HCT116 (cell line): ENCODE measurements around the gene REST. TPM values are rescaled to one million over a fixed set of nuclear protein-coding genes. Genes with fewer than 3 reads are reported as not detected.
"Not testable (repeated sequence)": the region's sequence is repeated elsewhere in the genome, so short reads cannot be mapped to it uniquely, and the experiment has no call there.

ENCODE experiments used
- ATAC-seq: fragments of 200-7000 bp; cut with Tn5 transposase; 2 replicates; pipeline ENCODE4 v1.9.1; 2020; ENCODE audit warnings: mild to moderate bottlenecking, moderate library complexity
- BruUV-seq: library from RNA; stranded (reverse); fragments of 400-500 nt; replicated peaks from 2 replicates; lab custom pipeline; 2021; lab: Mats Ljungman, UMichigan
- CTCF ChIA-PET: fragments of 300-600 bp; sonication (Branson Sonifier 250); formaldehyde crosslinking; loops from one replicate; lab custom pipeline; 2021; ENCODE audit warnings: antibody characterized with exemption; lab: Charles Lee
- POLR2A ChIA-PET: fragments of 300-600, 350-600 bp; sonication (Branson Sonifier 250); formaldehyde crosslinking; loops from one replicate; lab custom pipeline; 2021; ENCODE audit warnings: antibody characterized with exemption; lab: Charles Lee
- RAD21 ChIA-PET, 2 experiments: fragments of 300-600 bp; sonication (Branson Sonifier 250); formaldehyde crosslinking; loops; one replicate each; lab custom pipeline; 2023; ENCODE audit warnings: low total read pairs in 2 of 2; ENCODE audit not compliant: uncharacterized antibody in 2 of 2, unreplicated experiment in 2 of 2, low non-redundant PET in 1 of 2; lab: Charles Lee
- DNase-seq: peaks from one replicate; pipeline ENCODE4 v3.0.0-alpha.2; 2010; ENCODE audit warnings: low read depth, low spot score
- H2AFZ ChIP-seq: fragments of 200-600 bp; shearing (Covaris generic), sonication (generic); 2 replicates; pipeline ENCODE4 v1.6.1; 2017; ENCODE audit warnings: low read depth, mixed run types, mixed read lengths, antibody characterized with exemption, low read length; ENCODE audit not compliant: poor library complexity, severe bottlenecking
- H3K27ac ChIP-seq: 2 replicates; pipeline ENCODE4 v1.5.1; 2012; ENCODE audit warnings: low read depth, low read length
- H3K27me3 ChIP-seq: fragments of 200-600 bp; sonication (generic); 2 replicates; pipeline ENCODE4 v1.6.1; 2016; ENCODE audit warnings: mixed run types, low read length, mixed read lengths; ENCODE audit not compliant: insufficient read depth
- H3K36me3 ChIP-seq, 2 experiments: fragments of 200-500 bp in 1 of 2; fragments of 200-600 bp in 1 of 2; sonication (Bioruptor generic) in 1 of 2; sonication (generic) in 1 of 2; 2 replicates each; pipeline versions ENCODE4 v1.5.1 to v1.6.1; 2014 to 2016; ENCODE audit warnings: low read length in 2 of 2, inconsistent platforms in 1 of 2, mixed read lengths in 1 of 2, mixed run types in 1 of 2; ENCODE audit not compliant: insufficient read depth in 2 of 2, control insufficient read depth in 1 of 2
- H3K4me1 ChIP-seq, 2 experiments: fragments of 200-600 bp in 1 of 2; sonication (generic) in 1 of 2; 2 replicates each; pipeline versions ENCODE4 v1.5.1 to v1.6.1; 2012 to 2017; ENCODE audit warnings: low read length in 2 of 2, inconsistent platforms in 1 of 2, mild to moderate bottlenecking in 1 of 2, mixed read lengths in 1 of 2, mixed run types in 1 of 2, moderate library complexity in 1 of 2; ENCODE audit not compliant: insufficient read depth in 2 of 2, control insufficient read depth in 1 of 2
- H3K4me2 ChIP-seq: fragments of 200-600 bp; sonication (generic); 2 replicates; pipeline ENCODE4 v1.6.1; 2017; ENCODE audit warnings: mixed run types, low read length, mixed read lengths
- H3K4me3 ChIP-seq, 2 experiments: fragments of 200-600 bp in 1 of 2; sonication (generic) in 1 of 2; replicated peaks in 1 of 2; 2 replicates each; pipeline ENCODE4 v1.5.1; 2011 to 2016; ENCODE audit warnings: low read length in 2 of 2, control low read depth in 1 of 2, low read depth in 1 of 2, mild to moderate bottlenecking in 1 of 2, mixed read lengths in 1 of 2, mixed run types in 1 of 2
- H3K79me2 ChIP-seq: fragments of 200-600 bp; sonication (generic); 2 replicates; pipeline ENCODE4 v1.6.1; 2017; ENCODE audit warnings: mild to moderate bottlenecking, mixed run types, low read length, moderate library complexity, mixed read lengths; ENCODE audit not compliant: insufficient read depth
- H3K9ac ChIP-seq: fragments of 200-600 bp; sonication (generic); 2 replicates; pipeline ENCODE4 v1.6.1; 2016; ENCODE audit warnings: low read length, mixed read lengths
- H3K9me2 ChIP-seq: fragments of 200-600 bp; sonication (generic), shearing (Covaris generic); 2 replicates; pipeline ENCODE4 v1.6.1; 2017; ENCODE audit warnings: mixed run types, mild to moderate bottlenecking, moderate library complexity; ENCODE audit not compliant: insufficient read depth
- H3K9me3 ChIP-seq, 2 experiments: fragments of 200-500 bp in 1 of 2; fragments of 200-600 bp in 1 of 2; sonication (Bioruptor generic) in 1 of 2; sonication (generic) in 1 of 2; 2 replicates each; pipeline ENCODE4 v1.6.1; 2014 to 2017; ENCODE audit warnings: low read length in 2 of 2, mixed read lengths in 2 of 2, inconsistent platforms in 1 of 2, low read depth in 1 of 2, mild to moderate bottlenecking in 1 of 2, mixed run types in 1 of 2, moderate library complexity in 1 of 2; ENCODE audit not compliant: control insufficient read depth in 1 of 2, insufficient read depth in 1 of 2
- H4K20me1 ChIP-seq: fragments of 200-600 bp; sonication (generic), shearing (Covaris generic); 2 replicates; pipeline ENCODE4 v1.6.1; 2017; ENCODE audit warnings: mixed run types, mild to moderate bottlenecking, moderate library complexity; ENCODE audit not compliant: insufficient read depth
- CEBPB ChIP-seq: IDR thresholded peaks from 2 replicates; pipeline ENCODE4 v1.6.1; 2012; ENCODE audit warnings: low read depth
- ELF1 ChIP-seq: IDR thresholded peaks from 2 replicates; pipeline ENCODE4 v1.6.1; 2012; ENCODE audit warnings: low read depth, borderline replicate concordance
- EZH2 ChIP-seq: fragments of 200-600 bp; sonication (generic); IDR thresholded peaks from 2 replicates; pipeline ENCODE4 v1.6.1; 2017; ENCODE audit warnings: antibody characterized with exemption, mixed run types
- FOSL1 ChIP-seq: IDR thresholded peaks from 2 replicates; pipeline ENCODE4 v1.6.1; 2012; ENCODE audit warnings: low read depth
- MAX ChIP-seq: IDR thresholded peaks from 2 replicates; pipeline ENCODE4 v1.6.1; 2012
- POLR2A ChIP-seq: IDR thresholded peaks from 2 replicates; pipeline ENCODE4 v1.7.0; 2011; ENCODE audit warnings: borderline replicate concordance; ENCODE audit not compliant: insufficient read depth, insufficient read length; ENCODE audit errors: extremely low read depth
- RAD21 ChIP-seq: IDR thresholded peaks from 2 replicates; pipeline ENCODE4 v1.6.1; 2012; ENCODE audit warnings: low read depth, mild to moderate bottlenecking
- YY1 ChIP-seq: IDR thresholded peaks from 2 replicates; pipeline ENCODE4 v1.6.1; 2011; ENCODE audit warnings: low read length, low read depth, moderate library complexity, mild to moderate bottlenecking; ENCODE audit not compliant: insufficient replicate concordance; ENCODE audit errors: extremely low read depth
- ZFX ChIP-seq: fragments of 450-650 bp; IDR thresholded peaks from 2 replicates; pipeline ENCODE4 v1.6.1; 2017
- intact Hi-C: fragments of 100-400 bp; cut with micrococcal nuclease; formaldehyde crosslinking; loops from 2 replicates; pipeline ENCODE4 v1.10.0; 2022
- total RNA-seq: library from RNA; stranded (reverse); gene quantifications from one replicate; pipeline ENCODE4 v1.2.1, GENCODE V29; 2021; ENCODE audit not compliant: unreplicated experiment

The REST gene
- total RNA-seq, 1 experiment from 2014 or later, result 42.6 TPM

DNA sequence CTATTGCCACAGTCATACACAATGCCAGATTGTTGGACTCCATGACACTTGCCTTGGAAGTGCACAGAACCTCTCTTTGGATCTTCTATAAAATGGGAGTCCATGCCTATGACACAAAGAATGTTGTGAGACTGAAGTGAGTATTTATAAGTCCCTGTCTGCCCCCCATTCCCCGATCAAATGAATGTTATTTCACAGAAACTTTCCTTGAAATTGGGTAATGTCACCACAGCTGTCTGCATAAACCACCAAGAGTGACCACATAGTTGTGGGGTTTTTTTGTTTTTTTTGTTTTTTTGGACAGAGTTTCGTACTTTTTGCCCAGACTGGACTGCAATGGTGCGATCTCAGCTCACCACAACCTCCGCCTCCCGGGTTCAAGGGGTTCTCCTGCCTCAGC, 27.1 kb upstream of the REST start:
- no TSS peak for BruUV-seq
- ChIA-PET POLR2A (no interaction called here), CTCF (no interaction called here), RAD21 (no interaction called here)
- no peaks in the 10 kb centered on the region for H3K36me3 ChIP-seq
- intact Hi-C loops, result no loop called here
- no peaks in the 10 kb centered on the region for H3K4me1 ChIP-seq
- ATAC-seq, result no peak
- no peak overlapping the region for H3K27ac ChIP-seq
- H3K79me2 ChIP-seq, result no peaks in the 10 kb centered on the region
- no peaks in the 10 kb centered on the region for H3K9me2 ChIP-seq
- H3K4me2 ChIP-seq, result no peak overlapping the region
- no peak overlapping the region for H3K4me3 ChIP-seq
- DNase-seq, result no peak
- H4K20me1 ChIP-seq, result no peaks in the 10 kb centered on the region
- H3K9ac ChIP-seq, result no peak overlapping the region
- no peak for TF ChIP-seq ZFX
- TF ChIP-seq FOSL1, result no peak
- TF ChIP-seq POLR2A, result no peak
- no peak for TF ChIP-seq RAD21
- no peak for TF ChIP-seq ELF1
- TF ChIP-seq CEBPB, result no peak
- TF ChIP-seq EZH2, result no peak
- no peak for TF ChIP-seq YY1
- TF ChIP-seq MAX, result no peak
- no peaks in the 10 kb centered on the region for H3K9me3 ChIP-seq
- H2AFZ ChIP-seq, result no peak overlapping the region
- H3K27me3 ChIP-seq, result no peaks in the 10 kb centered on the region

DNA sequence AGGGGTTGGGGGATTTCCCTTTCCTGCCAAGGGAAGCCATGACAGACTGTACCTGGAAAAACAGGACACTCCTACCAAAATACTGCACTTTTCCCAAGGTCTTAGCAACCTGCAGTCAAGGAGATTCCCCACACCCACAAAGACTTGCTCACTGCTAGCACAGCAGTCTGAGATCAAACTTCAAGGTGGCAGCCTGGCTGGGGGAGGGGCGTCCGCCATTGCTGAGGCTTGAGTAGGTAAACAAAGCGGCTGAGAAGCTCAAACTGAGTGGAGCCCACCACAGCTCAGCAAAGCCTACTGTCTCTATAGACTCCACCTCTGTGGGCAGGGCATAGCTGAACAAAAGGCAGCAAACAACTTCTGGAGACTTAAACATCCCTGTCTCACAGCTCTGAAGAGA, 23.2 kb upstream of the REST start:
- H3K27me3 ChIP-seq, H3K9me3 ChIP-seq, H3K9ac ChIP-seq, H4K20me1 ChIP-seq, H3K4me1 ChIP-seq, DNase-seq, BruUV-seq, H3K4me2 ChIP-seq, CTCF ChIA-PET, H3K27ac ChIP-seq, H2AFZ ChIP-seq, H3K9me2 ChIP-seq, POLR2A ChIA-PET, H3K79me2 ChIP-seq, intact Hi-C loops, RAD21 ChIA-PET, ATAC-seq, H3K4me3 ChIP-seq, H3K36me3 ChIP-seq: not testable (repeated sequence)
